ENCODE results near the gene PPP4R3B.

PPP4R3B gene

GRCh38 chr2:55519938-55520885 lies 97.2 kb downstream of the PPP4R3B start:
- DNase-seq (ENCODE audit: low read depth in 2 of 2, low spot score in 1 of 2), result peak; percentile 7 to 13

- no peak for DNase-seq (ENCODE audit: low read depth in 2 of 2, low spot score in 1 of 2)
These were observed 98.6 kb downstream of the PPP4R3B start for GRCh38 chr2:55518841-55519165.

GRCh38 chr2:55511508-55512124 lies 105.8 kb downstream of the PPP4R3B start:
- DNase-seq (ENCODE audit: low read depth in 2 of 2, low spot score in 1 of 2), result no peak

GRCh38 chr2:55502590-55503141 lies 114.8 kb downstream of the PPP4R3B start:
- no peak for DNase-seq (ENCODE audit: low read depth in 2 of 2, low spot score in 1 of 2)

GRCh38 chr2:55500025-55500424 lies 117.4 kb downstream of the PPP4R3B start:
- no peak for DNase-seq (ENCODE audit: low read depth in 2 of 2, low spot score in 1 of 2)

- no peak for DNase-seq (ENCODE audit: low read depth in 2 of 2, low spot score in 1 of 2)
These were observed 118.8 kb downstream of the PPP4R3B start for GRCh38 chr2:55498582-55498981.

All from stimulated activated CD8-positive, alpha-beta memory T cell treated with anti-CD3 and anti-CD28 coated beads, Interleukin-4, amount 100 ng/mL, for 4 hours (primary cell).